ENCODE data around the gene ARID1B.

Gene ARID1B

GRCh38 chr6:156873654-156874380 is 96.6 kb downstream of the ARID1B start:
- DNase-seq (ENCODE audit: low spot score): no peak

DNA sequence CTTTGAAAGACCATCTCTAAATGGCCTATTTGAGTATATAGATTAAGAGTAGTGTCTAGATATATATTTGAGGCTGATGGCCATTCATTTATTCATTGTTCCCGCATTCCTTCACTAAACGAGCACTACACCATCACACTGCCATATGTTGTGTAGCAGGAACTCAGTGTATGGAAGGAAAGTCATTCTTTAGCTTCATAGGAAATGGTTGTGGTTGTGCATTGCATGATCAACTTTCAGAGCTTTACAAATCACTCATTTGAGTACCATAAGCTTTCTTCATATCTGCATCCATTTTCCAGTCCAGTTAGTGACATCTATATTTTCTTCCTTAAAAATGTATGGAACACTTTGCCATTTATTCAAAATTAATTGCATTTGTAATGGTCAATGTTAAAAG is 97.9 kb downstream of the ARID1B start:
- TF ChIP-seq CTCF (IDR thresholded peaks at IDR 0.05; ENCODE audit: extremely low read depth, missing control alignments): no peak
- DNase-seq (ENCODE audit: low spot score): no peak

More at GRCh38 chr6:156873654-156874380, 96.6 kb downstream of the ARID1B start:
- TF ChIP-seq CTCF (IDR thresholded peaks at IDR 0.05; ENCODE audit: extremely low read depth, missing control alignments): no peak

GRCh38 chr6:156876302-156876701 is 99.1 kb downstream of the ARID1B start:
- TF ChIP-seq CTCF (IDR thresholded peaks at IDR 0.05; ENCODE audit: extremely low read depth, missing control alignments): no peak
- DNase-seq (ENCODE audit: low spot score): no peak

DNA sequence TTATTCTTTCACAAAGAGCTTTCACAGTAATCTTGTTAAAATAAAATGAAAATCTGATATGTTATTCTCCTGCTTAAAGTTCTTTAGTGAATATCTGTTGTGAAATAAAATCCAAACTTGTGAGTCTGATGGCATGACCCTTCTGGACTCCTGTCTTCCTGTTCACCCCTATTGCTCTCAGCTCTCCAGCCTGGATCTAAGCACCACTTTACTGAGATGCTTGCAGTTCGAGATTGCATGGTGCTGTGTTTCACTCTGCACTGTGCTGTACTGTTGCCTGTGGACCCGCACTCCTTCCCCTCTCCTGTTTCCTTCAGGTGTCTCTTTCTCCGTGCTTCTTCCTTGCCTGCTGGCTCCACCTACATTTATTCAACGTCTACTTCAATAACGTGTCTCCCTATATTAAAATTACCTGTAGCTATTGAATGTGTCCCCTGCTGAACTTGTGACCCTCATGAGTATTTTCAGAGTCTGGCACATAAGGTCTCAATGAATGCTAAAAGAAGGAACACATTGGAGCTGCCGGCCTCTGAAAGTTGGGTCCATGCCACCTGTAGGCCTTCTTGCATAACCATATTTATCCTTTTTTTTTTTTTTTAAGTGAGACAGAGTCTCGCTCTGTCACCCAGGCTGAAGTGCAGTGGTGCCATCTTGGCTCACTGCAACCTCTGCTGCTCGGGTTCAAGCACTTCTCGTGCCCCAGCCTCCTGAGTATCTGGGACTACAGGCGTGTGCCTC is 100.1 kb downstream of the ARID1B start:
- no peak for DNase-seq (ENCODE audit: low spot score)
- no peak for TF ChIP-seq CTCF (IDR thresholded peaks at IDR 0.05; ENCODE audit: extremely low read depth, missing control alignments)

- no peak for DNase-seq (ENCODE audit: low spot score)
- TF ChIP-seq CTCF (IDR thresholded peaks at IDR 0.05; ENCODE audit: extremely low read depth, missing control alignments): no peak
These were observed 101.5 kb downstream of the ARID1B start for GRCh38 chr6:156878681-156879080.

DNA sequence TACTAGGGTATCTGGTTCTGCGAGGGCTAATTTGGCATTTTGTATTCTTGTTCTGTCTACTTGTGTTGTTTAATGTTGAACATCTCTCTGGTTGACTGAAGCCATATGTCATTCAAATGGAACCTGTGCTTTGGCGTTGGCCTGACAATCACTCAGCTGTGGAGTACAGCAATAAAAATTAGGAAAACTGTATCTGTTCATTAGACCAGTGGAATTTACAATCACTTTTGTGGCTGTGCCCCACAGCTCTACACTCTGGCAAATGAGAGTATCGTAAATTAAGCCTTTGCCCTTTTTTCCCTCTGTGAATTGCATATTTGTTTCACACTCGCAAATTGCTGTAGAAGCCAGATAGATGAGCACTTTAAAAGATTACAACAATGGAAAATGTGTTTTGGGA is 102.0 kb downstream of the ARID1B start:
- TF ChIP-seq CTCF (IDR thresholded peaks at IDR 0.05; ENCODE audit: extremely low read depth, missing control alignments): no peak
- DNase-seq (ENCODE audit: low spot score): no peak

DNA sequence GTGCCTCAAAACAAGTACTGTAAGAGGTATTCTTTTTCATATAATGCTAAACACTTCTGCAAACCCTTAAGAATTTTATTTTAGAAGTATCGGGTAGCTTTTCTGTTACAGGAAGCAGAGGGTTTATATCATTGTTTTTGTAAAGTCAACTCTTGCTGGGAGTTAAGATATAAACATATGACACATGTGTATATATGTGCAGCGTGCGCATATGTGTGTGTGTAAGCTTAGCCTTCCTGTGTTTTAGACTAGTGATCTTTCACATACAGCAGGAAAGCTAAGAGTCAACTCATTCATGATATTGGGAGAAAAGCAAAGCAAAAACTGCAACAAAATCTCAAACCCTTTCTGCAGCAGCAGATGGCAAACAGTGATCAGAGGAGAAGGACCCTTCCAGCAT is 102.4 kb downstream of the ARID1B start:
- no peak for DNase-seq (ENCODE audit: low spot score)
- no peak for TF ChIP-seq CTCF (IDR thresholded peaks at IDR 0.05; ENCODE audit: extremely low read depth, missing control alignments)
